Lower lobe of right lung (tissue), 2 donors: ENCODE measurements around the gene HOXD8. TPM values are rescaled to one million over a fixed set of nuclear protein-coding genes. Genes with fewer than 3 reads are reported as not detected.

Experiments used
- ATAC-seq, 2 donors: fragments of 200-7000 bp; cut with Tn5 transposase; one replicate each; pipeline ENCODE4 v1.9.1; 2020 to 2022; ENCODE audit warnings: mild to moderate bottlenecking in 2 of 2, moderate library complexity in 2 of 2
- DNase-seq: peaks from one replicate; pipeline ENCODE4 v3.0.0-alpha.2; 2020
- H3K27ac ChIP-seq: fragments of 200-600 bp; one replicate; pipeline ENCODE4 v1.8.0; 2022
- H3K27me3 ChIP-seq: fragments of 200-600 bp; one replicate; pipeline ENCODE4 v1.8.0; 2022; ENCODE audit warnings: low read depth
- H3K36me3 ChIP-seq: fragments of 200-600 bp; one replicate; pipeline ENCODE4 v1.8.0; 2022; ENCODE audit warnings: mild to moderate bottlenecking
- H3K4me1 ChIP-seq: fragments of 200-600 bp; one replicate; pipeline ENCODE4 v1.8.0; 2022
- H3K4me3 ChIP-seq: fragments of 200-600 bp; one replicate; pipeline ENCODE4 v1.8.0; 2022; ENCODE audit warnings: mild to moderate bottlenecking
- H3K9me3 ChIP-seq: fragments of 200-600 bp; one replicate; pipeline ENCODE4 v1.8.0; 2022
- intact Hi-C: fragments of 100-400 bp; cut with DNase I; formaldehyde crosslinking; loops from one replicate; pipeline ENCODE4 v1.11.0; 2022
- total RNA-seq: library from RNA; stranded (reverse); fragmentation: NEBNext Ultra II Directional; extraction: Animal tissue kit (Norgen Biotek cat#: 25700); gene quantifications from one replicate; pipeline ENCODE4 v1.2.1, GENCODE V29; 2021
- TF ChIP-seq, protein P1 (sequence below): fragments of 200-600 bp; IDR thresholded peaks from one replicate; pipeline ENCODE4 v1.8.0; 2022; ENCODE audit warnings: antibody characterized with exemption, mild to moderate bottlenecking
- donor health status: DM: no; HTN: yes; CAD: no; lungs with severe emphysema.

The HOXD8 gene
- total RNA-seq, 1 donor from 2014 or later, result 2.3 TPM

DNA sequence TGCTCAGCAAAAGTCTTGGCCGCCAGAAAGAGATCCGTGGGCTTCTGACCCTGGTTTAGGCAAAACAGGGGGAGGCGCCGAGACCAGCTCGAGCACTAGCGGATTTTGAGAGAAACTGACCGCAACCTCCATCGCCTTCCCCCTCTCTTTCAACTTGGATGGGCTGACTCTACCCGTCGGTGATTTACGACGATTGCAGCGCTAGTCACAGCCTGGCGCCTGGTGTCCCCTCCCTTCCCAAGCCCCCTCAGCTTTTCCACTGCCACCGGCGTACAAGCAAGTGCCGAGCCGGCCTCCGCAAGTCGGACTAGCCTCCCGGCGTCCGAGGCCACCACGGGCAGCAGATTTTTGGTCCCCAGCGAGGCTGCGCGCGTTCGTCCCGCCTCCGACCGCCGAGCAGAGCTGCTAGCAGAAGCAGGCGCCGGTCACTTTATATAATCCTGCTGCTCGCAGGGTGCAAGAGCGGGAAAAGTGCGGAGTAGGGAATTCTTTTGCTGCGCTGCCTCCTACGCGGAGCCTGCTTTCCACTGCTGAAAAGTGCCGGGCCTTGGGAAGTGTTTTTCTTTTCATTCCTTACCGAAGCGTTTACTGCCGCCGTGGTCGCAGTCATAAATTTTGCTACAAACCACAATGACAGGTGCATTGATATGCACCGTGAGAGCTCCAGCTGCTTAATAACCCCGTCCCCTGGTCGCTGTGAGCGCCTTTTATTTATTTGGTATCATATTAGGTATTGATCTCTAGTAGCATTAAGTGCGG lies 35.3 kb downstream of the HOXD8 start:
- Histone ChIP-seq H3K9me3 (no peaks in the 10 kb centered on the region), H3K4me1 (peaks cover 10% of the 10 kb centered on the region), H3K36me3 (no peaks in the 10 kb centered on the region), H3K27ac (no peak overlapping the region), H3K4me3 (no peak overlapping the region), H3K27me3 (peaks cover 100% of the 10 kb centered on the region)
- TF ChIP-seq, protein P1, sequence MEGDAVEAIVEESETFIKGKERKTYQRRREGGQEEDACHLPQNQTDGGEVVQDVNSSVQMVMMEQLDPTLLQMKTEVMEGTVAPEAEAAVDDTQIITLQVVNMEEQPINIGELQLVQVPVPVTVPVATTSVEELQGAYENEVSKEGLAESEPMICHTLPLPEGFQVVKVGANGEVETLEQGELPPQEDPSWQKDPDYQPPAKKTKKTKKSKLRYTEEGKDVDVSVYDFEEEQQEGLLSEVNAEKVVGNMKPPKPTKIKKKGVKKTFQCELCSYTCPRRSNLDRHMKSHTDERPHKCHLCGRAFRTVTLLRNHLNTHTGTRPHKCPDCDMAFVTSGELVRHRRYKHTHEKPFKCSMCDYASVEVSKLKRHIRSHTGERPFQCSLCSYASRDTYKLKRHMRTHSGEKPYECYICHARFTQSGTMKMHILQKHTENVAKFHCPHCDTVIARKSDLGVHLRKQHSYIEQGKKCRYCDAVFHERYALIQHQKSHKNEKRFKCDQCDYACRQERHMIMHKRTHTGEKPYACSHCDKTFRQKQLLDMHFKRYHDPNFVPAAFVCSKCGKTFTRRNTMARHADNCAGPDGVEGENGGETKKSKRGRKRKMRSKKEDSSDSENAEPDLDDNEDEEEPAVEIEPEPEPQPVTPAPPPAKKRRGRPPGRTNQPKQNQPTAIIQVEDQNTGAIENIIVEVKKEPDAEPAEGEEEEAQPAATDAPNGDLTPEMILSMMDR, result no peak
- DNase-seq (no peak), ATAC-seq (no peak)
- intact Hi-C loops, result no loop called here

DNA sequence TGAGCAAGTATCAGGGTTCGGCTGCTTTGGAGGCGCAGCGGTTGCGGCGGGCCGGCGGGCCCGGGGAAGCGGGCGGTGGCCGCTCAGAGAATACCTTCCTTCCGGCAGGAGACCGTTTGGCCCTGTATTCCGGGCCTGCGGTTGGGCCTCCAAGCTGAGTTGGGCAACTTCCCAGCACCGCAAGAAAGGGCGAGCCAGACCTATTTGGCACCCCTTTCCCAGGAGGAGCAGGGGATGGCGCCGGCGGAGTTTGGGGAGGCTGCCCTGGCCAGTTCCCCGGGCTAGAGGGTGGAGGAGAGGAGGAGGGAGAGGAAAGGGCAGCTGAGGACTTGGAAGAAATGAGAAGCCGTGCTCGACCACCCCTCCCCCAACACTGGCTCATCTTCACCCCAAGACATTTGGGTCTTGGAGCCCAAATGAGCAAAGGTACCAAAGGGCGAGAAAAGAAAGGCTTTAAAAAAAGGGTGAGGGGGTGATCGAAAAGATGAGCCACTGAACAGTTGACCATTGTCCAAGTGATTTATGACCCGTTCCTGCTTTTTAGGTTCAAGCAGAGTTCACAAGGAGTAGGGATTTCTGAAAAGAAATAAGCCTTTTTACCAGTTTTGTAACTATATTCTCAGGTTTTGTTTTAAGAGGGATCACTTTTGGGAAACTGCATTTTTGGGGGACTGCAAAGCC lies 36.0 kb downstream of the HOXD8 start:
- no peak overlapping the region for H3K4me3 ChIP-seq

DNA sequence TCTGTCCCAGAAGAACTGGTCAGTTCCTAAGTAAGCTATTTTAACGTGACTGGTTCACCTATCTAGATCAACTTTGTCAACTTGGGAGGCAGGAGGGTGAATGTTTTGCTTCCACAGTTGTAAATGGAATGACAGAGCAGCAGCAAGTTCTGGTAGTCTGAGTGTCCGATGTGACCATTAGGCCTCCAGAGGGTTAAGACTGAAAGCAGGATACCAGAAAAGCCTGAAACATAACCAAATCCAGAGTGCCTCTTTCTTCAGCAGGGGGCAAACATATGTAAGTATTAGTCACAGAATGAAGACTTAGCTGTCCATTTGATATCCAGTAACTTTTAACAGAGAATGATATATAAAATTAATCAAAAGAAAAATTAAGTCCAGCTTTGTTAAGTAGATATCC lies 36.8 kb downstream of the HOXD8 start:
- intact Hi-C loops, result no loop called here
- no peaks in the 10 kb centered on the region for H3K9me3 ChIP-seq

More for the DNA sequence above, 36.0 kb downstream of the HOXD8 start:
- Histone ChIP-seq H3K4me1 (peaks cover 2% of the 10 kb centered on the region), H3K9me3 (no peaks in the 10 kb centered on the region), H3K27ac (no peak overlapping the region), H3K36me3 (no peaks in the 10 kb centered on the region), H3K27me3 (peaks cover 100% of the 10 kb centered on the region)
- ATAC-seq (no peak), DNase-seq (no peak)
- TF ChIP-seq, protein P1, result no peak
- intact Hi-C loops, result no loop called here

DNA sequence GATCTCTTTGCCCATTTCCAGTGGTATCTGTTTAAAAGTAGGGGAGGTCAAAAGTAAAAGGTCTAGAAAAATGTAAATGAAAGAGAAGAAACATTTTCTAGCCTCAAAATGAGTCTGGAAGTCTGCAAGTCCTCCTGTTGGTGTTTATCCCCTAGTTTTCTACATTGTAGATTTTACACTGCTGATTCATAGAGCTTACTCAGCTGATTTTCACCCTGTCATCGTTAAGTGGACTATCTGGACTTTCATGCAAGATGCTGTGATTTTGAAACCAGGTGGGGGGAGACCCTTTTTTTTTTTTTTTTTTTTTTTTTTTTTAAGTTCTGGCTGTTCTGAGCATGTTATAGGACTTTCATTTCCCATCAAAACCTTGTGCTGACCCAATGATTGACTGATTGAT lies 37.9 kb downstream of the HOXD8 start:
- H3K4me1 ChIP-seq, result peaks cover 11% of the 10 kb centered on the region
- no peaks in the 10 kb centered on the region for H3K36me3 ChIP-seq
- intact Hi-C loops, result no loop called here
- no peaks in the 10 kb centered on the region for H3K9me3 ChIP-seq
- ATAC-seq (no peak), DNase-seq (no peak)
- H3K4me3 ChIP-seq, result no peak overlapping the region
- TF ChIP-seq, protein P1, result no peak
- H3K27ac ChIP-seq, result no peak overlapping the region
- peaks cover 100% of the 10 kb centered on the region for H3K27me3 ChIP-seq

More for the DNA sequence above, 36.8 kb downstream of the HOXD8 start:
- H3K27me3 ChIP-seq, result peaks cover 100% of the 10 kb centered on the region
- H3K4me3 ChIP-seq, result no peak overlapping the region
- no peaks in the 10 kb centered on the region for H3K36me3 ChIP-seq
- ATAC-seq (no peak), DNase-seq (no peak)
- H3K27ac ChIP-seq, result no peak overlapping the region
- H3K4me1 ChIP-seq, result peaks cover 2% of the 10 kb centered on the region
- TF ChIP-seq, protein P1, result no peak

DNA sequence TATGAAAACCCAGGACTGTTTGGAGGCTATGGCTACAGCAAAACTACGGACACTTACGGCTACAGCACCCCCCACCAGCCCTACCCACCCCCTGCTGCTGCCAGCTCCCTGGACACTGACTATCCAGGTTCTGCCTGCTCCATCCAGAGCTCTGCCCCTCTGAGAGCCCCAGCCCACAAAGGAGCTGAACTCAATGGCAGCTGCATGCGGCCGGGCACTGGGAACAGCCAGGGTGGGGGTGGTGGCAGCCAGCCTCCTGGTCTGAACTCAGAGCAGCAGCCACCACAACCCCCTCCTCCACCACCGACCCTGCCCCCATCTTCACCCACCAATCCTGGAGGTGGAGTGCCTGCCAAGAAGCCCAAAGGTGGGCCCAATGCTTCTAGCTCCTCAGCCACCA lies 39.7 kb downstream of the HOXD8 start:
- peaks cover 11% of the 10 kb centered on the region for H3K4me1 ChIP-seq
- peaks cover 97% of the 10 kb centered on the region for H3K27me3 ChIP-seq
- H3K4me3 ChIP-seq, result no peak overlapping the region

More for the DNA sequence above, 39.7 kb downstream of the HOXD8 start:
- no peaks in the 10 kb centered on the region for H3K9me3 ChIP-seq
- H3K36me3 ChIP-seq, result no peaks in the 10 kb centered on the region
- H3K27ac ChIP-seq, result no peak overlapping the region
- no peak for ATAC-seq
- intact Hi-C loops, result no loop called here
- TF ChIP-seq, protein P1, result no peak
- DNase-seq, result no peak
